PC-3 (cell line): ENCODE measurements around the gene PHF1.

Experiments used
- CTCF ChIP-seq: fragments of 300-600 bp; sonication (generic); conservative IDR thresholded peaks from 2 replicates; pipeline ENCODE4 v1.5.1; 2017; ENCODE audit warnings: antibody characterized with exemption, low read depth, mild to moderate bottlenecking, low read length
- EZH2 ChIP-seq: fragments of 300-600 bp; sonication (generic); IDR thresholded peaks from one replicate; pipeline ENCODE4 v1.6.1; 2017; ENCODE audit warnings: antibody characterized with exemption, mild to moderate bottlenecking, low read length; ENCODE audit not compliant: unreplicated experiment
- EZH2phosphoT487 ChIP-seq: fragments of 300-600 bp; sonication (generic); IDR thresholded peaks from 2 replicates; pipeline ENCODE4 v1.6.1; 2018; ENCODE audit warnings: mild to moderate bottlenecking, antibody characterized with exemption, low read length, borderline replicate concordance

- TF ChIP-seq CTCF (no peak), EZH2phosphoT487 (no peak), EZH2 (no peak)
Observed at GRCh38 chr6:33380272-33380981, 30.4 kb upstream of the PHF1 start.
